LNCaP clone FGC (cell line): ENCODE measurements around the gene PPP4R3B.
"Not testable (repeated sequence)": the region's sequence is repeated elsewhere in the genome, so short reads cannot be mapped to it uniquely, and the experiment has no call there.

Source experiments
- DNase-seq: peaks from one replicate; pipeline ENCODE4 v3.0.0-alpha.2; 2011; ENCODE audit warnings: low read depth
- H3K4me3 ChIP-seq: 2 replicates; pipeline ENCODE4 v1.5.1; 2011; ENCODE audit warnings: mild to moderate bottlenecking, low read depth, low read length, control low read depth
- TF ChIP-seq, protein P1 (sequence below): IDR thresholded peaks from 2 replicates; pipeline ENCODE4 v1.5.1; 2012; ENCODE audit warnings: mild to moderate bottlenecking; ENCODE audit not compliant: control insufficient read depth, insufficient read depth; ENCODE audit errors: extremely low read depth

Gene PPP4R3B

GRCh38 chr2:55581874-55582547 lies 35.4 kb downstream of the PPP4R3B start:
- H3K4me3 ChIP-seq = no peak overlapping the region
- TF ChIP-seq, protein P1, sequence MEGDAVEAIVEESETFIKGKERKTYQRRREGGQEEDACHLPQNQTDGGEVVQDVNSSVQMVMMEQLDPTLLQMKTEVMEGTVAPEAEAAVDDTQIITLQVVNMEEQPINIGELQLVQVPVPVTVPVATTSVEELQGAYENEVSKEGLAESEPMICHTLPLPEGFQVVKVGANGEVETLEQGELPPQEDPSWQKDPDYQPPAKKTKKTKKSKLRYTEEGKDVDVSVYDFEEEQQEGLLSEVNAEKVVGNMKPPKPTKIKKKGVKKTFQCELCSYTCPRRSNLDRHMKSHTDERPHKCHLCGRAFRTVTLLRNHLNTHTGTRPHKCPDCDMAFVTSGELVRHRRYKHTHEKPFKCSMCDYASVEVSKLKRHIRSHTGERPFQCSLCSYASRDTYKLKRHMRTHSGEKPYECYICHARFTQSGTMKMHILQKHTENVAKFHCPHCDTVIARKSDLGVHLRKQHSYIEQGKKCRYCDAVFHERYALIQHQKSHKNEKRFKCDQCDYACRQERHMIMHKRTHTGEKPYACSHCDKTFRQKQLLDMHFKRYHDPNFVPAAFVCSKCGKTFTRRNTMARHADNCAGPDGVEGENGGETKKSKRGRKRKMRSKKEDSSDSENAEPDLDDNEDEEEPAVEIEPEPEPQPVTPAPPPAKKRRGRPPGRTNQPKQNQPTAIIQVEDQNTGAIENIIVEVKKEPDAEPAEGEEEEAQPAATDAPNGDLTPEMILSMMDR = no peak
- DNase-seq = no peak

- TF ChIP-seq, protein P1 = 0 out of 2 replicates have a peak, but pooled peaks have one; percentile 5
- DNase-seq = no peak
- H3K4me3 ChIP-seq = no peak overlapping the region
Measured at GRCh38 chr2:55581435-55581834, 36.0 kb downstream of the PPP4R3B start.

DNA sequence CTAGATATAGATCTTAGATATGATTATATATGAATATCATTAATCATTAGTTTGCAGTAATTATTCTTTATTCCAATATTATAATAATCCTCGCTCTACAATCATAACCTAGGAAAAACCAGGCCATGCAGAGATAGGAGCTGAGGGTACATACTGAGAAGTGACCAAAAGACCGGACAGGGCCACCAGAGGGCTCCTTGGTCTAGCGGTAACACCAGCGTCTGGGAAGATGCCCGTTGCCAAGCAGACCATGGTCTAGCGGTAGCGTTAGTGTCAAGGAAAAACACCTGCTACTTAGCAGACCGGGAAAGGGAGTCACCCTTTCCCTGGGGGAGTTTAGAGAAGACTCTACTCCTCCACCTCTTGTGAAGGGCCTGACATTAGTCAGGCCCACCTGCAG lies 48.4 kb downstream of the PPP4R3B start:
- DNase-seq, H3K4me3 ChIP-seq: not testable (repeated sequence)

DNA sequence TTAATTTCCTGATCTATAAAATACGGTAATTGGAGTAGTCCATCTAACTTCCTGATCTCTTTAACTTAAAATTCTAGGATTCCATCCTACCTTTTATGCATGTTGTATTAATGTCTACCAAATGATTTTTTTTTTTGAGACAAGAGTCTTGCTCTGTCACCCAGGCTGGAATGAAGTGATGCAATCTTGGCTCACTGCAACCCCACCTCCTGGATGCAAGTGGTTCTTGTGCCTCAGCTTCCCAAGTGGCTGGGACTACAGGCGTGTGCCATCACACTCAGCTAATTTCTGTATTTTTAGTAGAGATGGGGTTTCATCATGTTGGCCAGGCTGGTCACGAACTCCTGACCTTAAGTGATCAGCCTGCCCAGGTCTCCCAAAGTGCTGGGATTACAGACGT lies 50.1 kb downstream of the PPP4R3B start:
- DNase-seq = no peak
- TF ChIP-seq, protein P1 = no peak
- no peak overlapping the region for H3K4me3 ChIP-seq

DNA sequence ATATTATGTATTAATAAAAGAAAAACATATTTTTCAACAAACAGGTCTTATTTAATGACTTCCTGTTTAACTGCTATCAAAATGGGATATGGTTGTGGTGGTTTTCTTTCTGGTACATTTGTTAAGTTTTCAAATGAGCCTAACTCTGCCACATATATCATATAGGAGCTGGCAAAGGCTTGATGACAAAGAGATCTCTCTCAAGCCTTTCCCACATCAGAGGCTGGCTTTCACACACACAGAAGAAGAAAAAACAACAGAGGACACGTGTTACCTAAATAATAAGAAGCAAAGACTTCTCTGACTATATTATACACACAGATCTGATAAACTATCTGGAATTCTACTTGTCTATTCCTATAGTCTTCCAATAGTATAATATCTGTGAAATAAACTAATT lies 51.8 kb downstream of the PPP4R3B start:
- H3K4me3 ChIP-seq = no peak overlapping the region
- TF ChIP-seq, protein P1 = no peak
- no peak for DNase-seq

DNA sequence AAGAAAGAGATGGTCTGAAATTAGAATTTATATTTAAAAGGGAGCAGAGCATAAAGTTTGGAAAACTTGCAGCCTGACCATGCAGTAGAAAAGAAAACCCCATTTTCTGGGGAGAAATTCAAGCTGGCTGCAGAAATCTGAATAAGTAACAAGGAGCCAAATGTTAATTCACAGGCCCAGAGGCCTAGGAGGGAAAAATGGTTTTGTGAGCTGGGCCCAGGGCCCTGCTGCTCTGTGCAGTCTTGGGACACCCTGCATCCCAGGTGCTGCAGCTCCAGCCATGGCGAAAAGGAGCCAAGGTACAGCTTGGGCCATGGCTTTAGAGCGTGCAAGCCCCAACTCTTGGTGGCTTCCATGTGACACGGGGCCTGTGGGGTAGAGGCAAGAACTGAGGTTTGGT lies 56.6 kb downstream of the PPP4R3B start:
- no peak for DNase-seq
- no peak overlapping the region for H3K4me3 ChIP-seq
- TF ChIP-seq, protein P1 = no peak

GRCh38 chr2:55556809-55557208 lies 60.6 kb downstream of the PPP4R3B start:
- no peak overlapping the region for H3K4me3 ChIP-seq
- DNase-seq = no peak
- TF ChIP-seq, protein P1 = no peak

- TF ChIP-seq, protein P1 = no peak
- DNase-seq = no peak
- no peak overlapping the region for H3K4me3 ChIP-seq
Measured at GRCh38 chr2:55555977-55556376, 61.4 kb downstream of the PPP4R3B start.
